ENCODE measurements around the gene FOLR1. TPM values are rescaled to one million over a fixed set of nuclear protein-coding genes. Genes with fewer than 3 reads are reported as not detected.
"Not testable (repeated sequence)": the region's sequence is repeated elsewhere in the genome, so short reads cannot be mapped to it uniquely, and the experiment has no call there.

FOLR1 gene
- 4.8 TPM for total RNA-seq (2021; ENCODE audit: unreplicated experiment)
- 7.8 and 9.2 TPM in 2 replicates for polyA plus RNA-seq (2012)
- Bru-seq, nascent RNA: percentile 19 among the genes with signal in this experiment
- BruChase-seq, experiment 1, labeled RNA remaining after a 6-hour chase: percentile 36 among the genes with signal in this experiment
- BruChase-seq, experiment 2, labeled RNA remaining after a 2-hour chase: percentile 17 among the genes with signal in this experiment
- long read RNA-seq, transcript FOLR1-202 (4 exons, 996 nt): major isoform, 7 of 7 reads
- long read RNA-seq, partial matches to known transcripts: 0 of 7 reads
- long read RNA-seq, other reads (novel, unspliced or antisense): 0 of 7 reads

DNA sequence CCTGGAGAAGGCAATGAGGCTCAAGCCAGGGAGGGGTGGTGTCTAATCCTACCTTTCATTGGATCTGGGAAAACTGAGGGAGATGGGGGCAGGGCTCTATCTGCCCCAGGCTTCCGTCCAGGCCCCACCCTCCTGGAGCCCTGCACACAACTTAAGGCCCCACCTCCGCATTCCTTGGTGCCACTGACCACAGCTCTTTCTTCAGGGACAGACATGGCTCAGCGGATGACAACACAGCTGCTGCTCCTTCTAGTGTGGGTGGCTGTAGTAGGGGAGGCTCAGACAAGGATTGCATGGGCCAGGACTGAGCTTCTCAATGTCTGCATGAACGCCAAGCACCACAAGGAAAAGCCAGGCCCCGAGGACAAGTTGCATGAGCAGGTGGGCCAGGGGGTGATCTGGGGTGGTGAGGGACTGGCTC lies at the start of gene FOLR1:
Gene FOLR1 (plus strand): TSS at position 180 of the 421 bp plus-strand sequence. CDS start 34 bp downstream, at position 214.
- no peaks in the 10 kb centered on the region for H4K20me1 ChIP-seq (ENCODE audit: insufficient read depth)
- no peak within 1 kb of the TSS for H3K9ac ChIP-seq (ENCODE audit: low read length)
- ATAC-seq: peak; percentile 96
- BruUV-seq (replicated peaks): no TSS peak
- RAD21 ChIA-PET (ENCODE audit: low non-redundant PET in 1 of 2, low total read pairs in 2 of 2, uncharacterized antibody in 2 of 2, unreplicated experiment in 2 of 2): no interaction called here
- no peaks in the 10 kb centered on the region for H3K27me3 ChIP-seq (ENCODE audit: insufficient read depth, low read length)
- no peak for TF ChIP-seq YY1 (IDR thresholded peaks at IDR 0.05; ENCODE audit: extremely low read depth, insufficient replicate concordance, low read depth, low read length)
- no peak for TF ChIP-seq JUND (IDR thresholded peaks at IDR 0.05)
- TF ChIP-seq SIN3A (IDR thresholded peaks at IDR 0.05; ENCODE audit: low read depth): no peak
- TF ChIP-seq SP1 (IDR thresholded peaks at IDR 0.05; ENCODE audit: low read depth): no peak
- no peak for TF ChIP-seq EZH2 (IDR thresholded peaks at IDR 0.05)
- TF ChIP-seq FOSL1 (IDR thresholded peaks at IDR 0.05; ENCODE audit: low read depth): no peak
- TF ChIP-seq, protein P1, sequence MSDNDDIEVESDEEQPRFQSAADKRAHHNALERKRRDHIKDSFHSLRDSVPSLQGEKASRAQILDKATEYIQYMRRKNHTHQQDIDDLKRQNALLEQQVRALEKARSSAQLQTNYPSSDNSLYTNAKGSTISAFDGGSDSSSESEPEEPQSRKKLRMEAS (IDR thresholded peaks at IDR 0.05): no peak
- no peak for TF ChIP-seq ZFX (IDR thresholded peaks at IDR 0.05)
- TF ChIP-seq EGR1 (IDR thresholded peaks at IDR 0.05; ENCODE audit: low read depth): 0 out of 2 replicates have a peak, but pooled peaks have one; percentile 35
- POLR2A ChIA-PET: interaction anchor here (0.6 kb wide), 1 partner anchor 9 kb away, joined by 3 read pairs; no protein-coding TSS in a partner anchor
- peaks cover 13 to 20% of the 10 kb centered on the region in 2 experiments for H3K4me1 ChIP-seq (ENCODE audit: control insufficient read depth in 1 of 2, insufficient read depth in 2 of 2, low read length in 2 of 2)
- no peaks in the 10 kb centered on the region for H3K79me2 ChIP-seq (ENCODE audit: insufficient read depth, low read length)
- intact Hi-C loops (cut with micrococcal nuclease): no loop called here
- peak; percentile 54 for DNase-seq (ENCODE audit: low read depth, low spot score)
- 0 out of 4 replicates have a peak within 1 kb of the TSS, but pooled peaks of 1 of the 2 experiments have one; percentile 5 for H3K4me3 ChIP-seq (replicated peaks in 1 of 2; ENCODE audit: low read depth in 1 of 2, low read length in 2 of 2)
- peak within 1 kb of the TSS; percentile 62 for H3K4me2 ChIP-seq (ENCODE audit: low read length)
- H3K36me3 ChIP-seq (ENCODE audit: control insufficient read depth in 1 of 2, insufficient read depth in 2 of 2, low read length in 2 of 2): no peaks in the 10 kb centered on the region
- no peaks in the 10 kb centered on the region for H3K9me3 ChIP-seq (ENCODE audit: control insufficient read depth in 1 of 2, insufficient read depth in 1 of 2, low read depth in 1 of 2, low read length in 2 of 2)
- H2AFZ ChIP-seq (ENCODE audit: low read depth, low read length, poor library complexity, severe bottlenecking): peak within 1 kb of the TSS; percentile 96
- H3K9me2 ChIP-seq (ENCODE audit: insufficient read depth): no peaks in the 10 kb centered on the region
- CTCF ChIA-PET: no interaction called here
- H3K27ac ChIP-seq (ENCODE audit: low read depth, low read length): no peak within 1 kb of the TSS

DNA sequence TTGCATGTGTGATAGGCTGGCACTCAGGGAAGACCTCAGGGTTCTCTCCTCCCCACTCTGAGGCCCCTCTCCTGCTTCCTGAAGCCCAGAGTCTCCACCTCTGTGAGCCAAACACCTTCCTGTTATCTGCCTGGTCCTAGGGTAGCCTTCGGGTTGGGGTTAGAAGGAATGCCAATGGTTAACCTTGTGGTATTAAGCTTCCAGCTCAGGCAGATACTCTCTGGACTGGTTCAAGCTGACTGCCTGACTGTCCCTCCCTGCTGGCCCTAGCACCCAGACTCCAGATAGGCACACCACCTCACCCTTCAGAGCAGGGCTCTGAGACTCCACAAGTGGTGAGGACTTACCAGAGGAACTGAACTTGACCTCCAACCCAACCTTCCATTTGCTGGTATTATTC lies 49.4 kb upstream of the FOLR1 start:
- POLR2A ChIA-PET, CTCF ChIA-PET: not testable (repeated sequence)
- peaks cover 0 to 14% of the 10 kb centered on the region in 2 experiments; a peak in 1 of 4 replicates for H3K4me1 ChIP-seq (ENCODE audit: control insufficient read depth in 1 of 2, insufficient read depth in 2 of 2, low read length in 2 of 2)

More for the DNA sequence above, 49.4 kb upstream of the FOLR1 start:
- H3K27ac ChIP-seq (ENCODE audit: low read depth, low read length); H3K9ac ChIP-seq (ENCODE audit: low read length); H3K9me3 ChIP-seq (ENCODE audit: control insufficient read depth in 1 of 2, insufficient read depth in 1 of 2, low read depth in 1 of 2, low read length in 2 of 2); H3K9me2 ChIP-seq (ENCODE audit: insufficient read depth); H3K4me2 ChIP-seq (ENCODE audit: low read length); H4K20me1 ChIP-seq (ENCODE audit: insufficient read depth); H3K79me2 ChIP-seq (ENCODE audit: insufficient read depth, low read length); BruUV-seq (replicated peaks); H3K36me3 ChIP-seq (ENCODE audit: control insufficient read depth in 1 of 2, insufficient read depth in 2 of 2, low read length in 2 of 2); H3K27me3 ChIP-seq (ENCODE audit: insufficient read depth, low read length); RAD21 ChIA-PET (ENCODE audit: low non-redundant PET in 1 of 2, low total read pairs in 2 of 2, uncharacterized antibody in 2 of 2, unreplicated experiment in 2 of 2); H2AFZ ChIP-seq (ENCODE audit: low read depth, low read length, poor library complexity, severe bottlenecking); ATAC-seq; intact Hi-C loops (cut with micrococcal nuclease); H3K4me3 ChIP-seq (replicated peaks in 1 of 2; ENCODE audit: low read depth in 1 of 2, low read length in 2 of 2); DNase-seq (ENCODE audit: low read depth, low spot score): not testable (repeated sequence)

All from HCT116 (cell line).